ENCODE results near the gene TMEM154.

Gene TMEM154

GRCh38 chr4:152594057-152594456 lies 85.7 kb downstream of the TMEM154 start:
- Histone ChIP-seq H3K36me3 (ENCODE audit: insufficient read depth, low read length) (no peaks in the 10 kb centered on the region), H2AFZ (ENCODE audit: low read length, unreplicated experiment) (no peak overlapping the region), H3K4me3 (ENCODE audit: low read depth, low read length) (no peak overlapping the region), H3K4me1 (ENCODE audit: control insufficient read depth, insufficient read depth, low read length, unreplicated experiment) (peaks cover 19% of the 10 kb centered on the region), H3K27ac (ENCODE audit: low read depth, low read length) (no peak overlapping the region), H3K27me3 (ENCODE audit: insufficient read depth, low read length) (no peaks in the 10 kb centered on the region), H3K79me2 (ENCODE audit: control insufficient read depth, insufficient read depth, low read length, unreplicated experiment) (no peaks in the 10 kb centered on the region)

DNA sequence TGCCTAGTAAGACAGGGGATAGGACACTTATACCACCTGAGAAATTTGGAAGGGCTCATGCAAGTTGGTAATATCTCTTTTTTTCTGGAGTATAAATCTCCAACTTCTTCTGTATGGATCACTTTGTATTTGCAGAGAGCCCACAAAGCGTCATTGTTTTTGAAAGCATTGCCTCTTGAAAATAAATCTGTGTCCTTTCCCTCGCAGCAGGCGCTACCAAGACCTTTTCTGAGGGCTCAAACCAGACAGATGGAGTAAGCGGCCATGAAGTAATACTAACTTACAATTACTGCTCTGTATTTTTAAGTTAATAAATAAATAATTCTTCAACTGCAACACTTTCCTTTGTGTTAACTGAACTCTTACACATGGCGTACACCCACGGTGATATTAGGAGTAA lies 87.9 kb downstream of the TMEM154 start:
- H3K79me2 ChIP-seq (ENCODE audit: control insufficient read depth, insufficient read depth, low read length, unreplicated experiment) = no peaks in the 10 kb centered on the region
- H3K27me3 ChIP-seq (ENCODE audit: insufficient read depth, low read length) = no peaks in the 10 kb centered on the region
- H3K4me3 ChIP-seq (ENCODE audit: low read depth, low read length) = no peak overlapping the region
- H3K36me3 ChIP-seq (ENCODE audit: insufficient read depth, low read length) = no peaks in the 10 kb centered on the region
- H3K4me1 ChIP-seq (ENCODE audit: control insufficient read depth, insufficient read depth, low read length, unreplicated experiment) = peaks cover 19% of the 10 kb centered on the region
- no peak overlapping the region for H2AFZ ChIP-seq (ENCODE audit: low read length, unreplicated experiment)
- H3K27ac ChIP-seq (ENCODE audit: low read depth, low read length) = no peak overlapping the region

DNA sequence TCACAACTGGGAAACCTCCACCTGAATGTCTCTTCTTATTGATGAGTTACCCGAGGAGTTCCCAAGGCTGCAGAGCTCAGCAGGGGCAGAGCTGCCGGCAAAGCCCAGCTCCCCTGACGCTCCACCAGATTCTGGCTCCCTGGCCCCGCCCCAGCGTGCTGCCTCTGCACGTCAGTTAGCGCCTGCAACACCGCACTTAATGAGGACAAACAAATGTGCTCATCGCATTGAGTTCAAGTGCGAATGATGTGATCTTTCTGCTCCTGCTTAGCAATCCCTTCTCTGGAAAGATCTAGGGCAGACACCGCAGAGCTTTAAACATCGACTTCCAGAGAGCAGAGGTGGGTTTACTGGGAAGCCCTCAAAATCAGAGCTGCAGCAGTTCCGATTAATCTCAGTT lies 88.4 kb downstream of the TMEM154 start:
- no peak overlapping the region for H2AFZ ChIP-seq (ENCODE audit: low read length, unreplicated experiment)
- 0 out of 2 replicates have a peak overlapping the region, but pooled peaks have one; percentile 23 for H3K4me3 ChIP-seq (ENCODE audit: low read depth, low read length)
- no peaks in the 10 kb centered on the region for H3K79me2 ChIP-seq (ENCODE audit: control insufficient read depth, insufficient read depth, low read length, unreplicated experiment)
- H3K36me3 ChIP-seq (ENCODE audit: insufficient read depth, low read length) = no peaks in the 10 kb centered on the region
- H3K27me3 ChIP-seq (ENCODE audit: insufficient read depth, low read length) = no peaks in the 10 kb centered on the region
- no peak overlapping the region for H3K27ac ChIP-seq (ENCODE audit: low read depth, low read length)
- peaks cover 19% of the 10 kb centered on the region for H3K4me1 ChIP-seq (ENCODE audit: control insufficient read depth, insufficient read depth, low read length, unreplicated experiment)

DNA sequence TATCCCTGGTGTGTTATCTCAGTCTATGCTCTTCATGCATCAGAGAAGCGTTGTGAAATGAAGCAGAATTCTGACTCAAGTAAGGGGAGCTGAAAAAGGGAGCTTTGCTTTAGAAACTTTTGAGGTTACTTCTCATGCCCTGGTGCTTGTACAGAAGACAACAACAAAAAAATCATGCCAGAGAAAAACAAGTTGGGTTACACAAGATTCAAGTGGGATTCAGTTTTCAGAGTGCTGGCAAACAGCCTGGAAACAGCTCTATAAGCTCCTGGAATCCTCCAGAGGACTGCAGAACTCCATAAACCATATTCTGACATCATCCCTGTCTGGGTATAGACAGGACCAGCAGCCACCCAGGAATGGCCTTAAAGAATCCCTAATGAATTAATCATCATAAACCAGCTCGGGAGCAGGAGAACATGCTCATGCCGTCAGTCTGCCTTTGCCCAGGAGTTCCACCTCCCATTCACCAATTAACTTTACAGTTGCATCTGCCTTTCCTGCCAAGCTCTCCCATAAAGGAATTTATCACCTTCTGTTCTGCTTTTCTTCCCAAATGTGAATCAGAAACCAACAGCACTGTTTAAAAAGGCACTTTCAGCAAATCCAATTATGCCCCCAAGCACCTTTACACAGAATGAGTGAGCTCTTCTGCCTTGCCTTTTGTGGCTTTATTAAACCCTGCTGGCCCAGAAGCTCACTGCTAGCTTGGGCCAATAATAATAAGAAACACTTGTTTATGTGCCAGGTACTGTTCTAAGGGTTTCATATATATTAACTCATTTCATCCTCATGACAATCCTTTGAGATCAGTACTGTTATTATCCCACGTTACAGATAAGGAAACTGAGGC lies 89.4 kb downstream of the TMEM154 start:
- no peaks in the 10 kb centered on the region for H3K79me2 ChIP-seq (ENCODE audit: control insufficient read depth, insufficient read depth, low read length, unreplicated experiment)
- peaks cover 19% of the 10 kb centered on the region for H3K4me1 ChIP-seq (ENCODE audit: control insufficient read depth, insufficient read depth, low read length, unreplicated experiment)
- peak overlapping the region; percentile 22; the same call in 1 of the 2 replicates for H3K27ac ChIP-seq (ENCODE audit: low read depth, low read length)
- no peaks in the 10 kb centered on the region for H3K36me3 ChIP-seq (ENCODE audit: insufficient read depth, low read length)
- H3K4me3 ChIP-seq (ENCODE audit: low read depth, low read length) = 0 out of 2 replicates have a peak overlapping the region, but pooled peaks have one; percentile 4
- no peaks in the 10 kb centered on the region for H3K27me3 ChIP-seq (ENCODE audit: insufficient read depth, low read length)
- no peak overlapping the region for H2AFZ ChIP-seq (ENCODE audit: low read length, unreplicated experiment)

DNA sequence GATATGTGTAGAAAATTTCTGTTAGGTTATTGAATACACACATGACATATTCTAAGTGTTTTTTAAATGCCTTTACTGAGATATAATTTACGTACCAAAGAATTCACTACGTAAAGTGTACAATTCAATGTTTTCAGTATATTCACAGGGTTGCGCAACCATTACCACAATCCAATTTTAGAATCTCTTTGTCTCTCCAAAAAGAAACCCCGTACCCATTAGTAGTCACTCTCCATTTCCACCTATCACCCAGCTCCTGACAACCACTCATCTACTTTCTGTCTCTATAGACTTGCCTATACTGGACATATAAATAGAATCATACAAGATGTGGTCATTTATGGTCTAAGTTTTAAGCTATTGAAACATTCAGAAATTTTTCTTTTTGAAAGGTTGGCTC lies 90.9 kb downstream of the TMEM154 start:
- H3K79me2 ChIP-seq (ENCODE audit: control insufficient read depth, insufficient read depth, low read length, unreplicated experiment) = no peaks in the 10 kb centered on the region
- H3K4me3 ChIP-seq (ENCODE audit: low read depth, low read length) = no peak overlapping the region
- H2AFZ ChIP-seq (ENCODE audit: low read length, unreplicated experiment) = no peak overlapping the region
- H3K4me1 ChIP-seq (ENCODE audit: control insufficient read depth, insufficient read depth, low read length, unreplicated experiment) = peaks cover 19% of the 10 kb centered on the region
- H3K27ac ChIP-seq (ENCODE audit: low read depth, low read length) = no peak overlapping the region
- H3K36me3 ChIP-seq (ENCODE audit: insufficient read depth, low read length) = no peaks in the 10 kb centered on the region
- H3K27me3 ChIP-seq (ENCODE audit: insufficient read depth, low read length) = no peaks in the 10 kb centered on the region

- no peaks in the 10 kb centered on the region for H3K79me2 ChIP-seq (ENCODE audit: control insufficient read depth, insufficient read depth, low read length, unreplicated experiment)
- H2AFZ ChIP-seq (ENCODE audit: low read length, unreplicated experiment) = no peak overlapping the region
- H3K27ac ChIP-seq (ENCODE audit: low read depth, low read length) = no peak overlapping the region
- no peaks in the 10 kb centered on the region for H3K27me3 ChIP-seq (ENCODE audit: insufficient read depth, low read length)
- H3K4me3 ChIP-seq (ENCODE audit: low read depth, low read length) = no peak overlapping the region
- H3K36me3 ChIP-seq (ENCODE audit: insufficient read depth, low read length) = no peaks in the 10 kb centered on the region
- H3K4me1 ChIP-seq (ENCODE audit: control insufficient read depth, insufficient read depth, low read length, unreplicated experiment) = peaks cover 19% of the 10 kb centered on the region
Measured at GRCh38 chr4:152587127-152587526, 92.7 kb downstream of the TMEM154 start.

- peaks cover 19% of the 10 kb centered on the region for H3K4me1 ChIP-seq (ENCODE audit: control insufficient read depth, insufficient read depth, low read length, unreplicated experiment)
- no peak overlapping the region for H2AFZ ChIP-seq (ENCODE audit: low read length, unreplicated experiment)
- no peaks in the 10 kb centered on the region for H3K36me3 ChIP-seq (ENCODE audit: insufficient read depth, low read length)
- no peaks in the 10 kb centered on the region for H3K27me3 ChIP-seq (ENCODE audit: insufficient read depth, low read length)
- no peaks in the 10 kb centered on the region for H3K79me2 ChIP-seq (ENCODE audit: control insufficient read depth, insufficient read depth, low read length, unreplicated experiment)
- H3K4me3 ChIP-seq (ENCODE audit: low read depth, low read length) = no peak overlapping the region
- no peak overlapping the region for H3K27ac ChIP-seq (ENCODE audit: low read depth, low read length)
Measured at GRCh38 chr4:152586668-152587067, 93.1 kb downstream of the TMEM154 start.

GRCh38 chr4:152585023-152585441 lies 94.8 kb downstream of the TMEM154 start:
- Histone ChIP-seq H3K4me1 (ENCODE audit: control insufficient read depth, insufficient read depth, low read length, unreplicated experiment) (peaks cover 6% of the 10 kb centered on the region), H3K36me3 (ENCODE audit: insufficient read depth, low read length) (no peaks in the 10 kb centered on the region), H3K27ac (ENCODE audit: low read depth, low read length) (no peak overlapping the region), H3K4me3 (ENCODE audit: low read depth, low read length) (no peak overlapping the region), H2AFZ (ENCODE audit: low read length, unreplicated experiment) (no peak overlapping the region), H3K27me3 (ENCODE audit: insufficient read depth, low read length) (no peaks in the 10 kb centered on the region), H3K79me2 (ENCODE audit: control insufficient read depth, insufficient read depth, low read length, unreplicated experiment) (no peaks in the 10 kb centered on the region)

- H3K27ac ChIP-seq (ENCODE audit: low read depth, low read length) = no peak overlapping the region
- H3K79me2 ChIP-seq (ENCODE audit: control insufficient read depth, insufficient read depth, low read length, unreplicated experiment) = no peaks in the 10 kb centered on the region
- H3K36me3 ChIP-seq (ENCODE audit: insufficient read depth, low read length) = no peaks in the 10 kb centered on the region
- H3K4me1 ChIP-seq (ENCODE audit: control insufficient read depth, insufficient read depth, low read length, unreplicated experiment) = no peaks in the 10 kb centered on the region
- no peak overlapping the region for H3K4me3 ChIP-seq (ENCODE audit: low read depth, low read length)
- H3K27me3 ChIP-seq (ENCODE audit: insufficient read depth, low read length) = no peaks in the 10 kb centered on the region
- no peak overlapping the region for H2AFZ ChIP-seq (ENCODE audit: low read length, unreplicated experiment)
Measured at GRCh38 chr4:152581536-152582160, 98.1 kb downstream of the TMEM154 start.

GRCh38 chr4:152579916-152580315 lies 99.9 kb downstream of the TMEM154 start:
- no peaks in the 10 kb centered on the region for H3K36me3 ChIP-seq (ENCODE audit: insufficient read depth, low read length)
- no peak overlapping the region for H3K4me3 ChIP-seq (ENCODE audit: low read depth, low read length)
- no peaks in the 10 kb centered on the region for H3K27me3 ChIP-seq (ENCODE audit: insufficient read depth, low read length)
- no peak overlapping the region for H2AFZ ChIP-seq (ENCODE audit: low read length, unreplicated experiment)
- no peaks in the 10 kb centered on the region for H3K79me2 ChIP-seq (ENCODE audit: control insufficient read depth, insufficient read depth, low read length, unreplicated experiment)
- no peak overlapping the region for H3K27ac ChIP-seq (ENCODE audit: low read depth, low read length)
- H3K4me1 ChIP-seq (ENCODE audit: control insufficient read depth, insufficient read depth, low read length, unreplicated experiment) = no peaks in the 10 kb centered on the region
